Activated CD4-positive, CD25-positive, alpha-beta regulatory T cell treated with anti-CD3 and anti-CD28 coated beads, Interleukin-2, amount 50 U/mL, for 16 hours (primary cell): ENCODE measurements around the gene ZNF341.
"Not testable (repeated sequence)": the region's sequence is repeated elsewhere in the genome, so short reads cannot be mapped to it uniquely, and the experiment has no call there.

Source experiments
- DNase-seq: peaks from one replicate; pipeline ENCODE4 v3.0.0-alpha.2; 2020; ENCODE audit warnings: low read depth, low spot score

Gene ZNF341

GRCh38 chr20:33792598-33792989 is 60.8 kb downstream of the ZNF341 start:
- not testable (repeated sequence) for DNase-seq

GRCh38 chr20:33793011-33793931 is 61.5 kb downstream of the ZNF341 start:
- no peak for DNase-seq

DNA sequence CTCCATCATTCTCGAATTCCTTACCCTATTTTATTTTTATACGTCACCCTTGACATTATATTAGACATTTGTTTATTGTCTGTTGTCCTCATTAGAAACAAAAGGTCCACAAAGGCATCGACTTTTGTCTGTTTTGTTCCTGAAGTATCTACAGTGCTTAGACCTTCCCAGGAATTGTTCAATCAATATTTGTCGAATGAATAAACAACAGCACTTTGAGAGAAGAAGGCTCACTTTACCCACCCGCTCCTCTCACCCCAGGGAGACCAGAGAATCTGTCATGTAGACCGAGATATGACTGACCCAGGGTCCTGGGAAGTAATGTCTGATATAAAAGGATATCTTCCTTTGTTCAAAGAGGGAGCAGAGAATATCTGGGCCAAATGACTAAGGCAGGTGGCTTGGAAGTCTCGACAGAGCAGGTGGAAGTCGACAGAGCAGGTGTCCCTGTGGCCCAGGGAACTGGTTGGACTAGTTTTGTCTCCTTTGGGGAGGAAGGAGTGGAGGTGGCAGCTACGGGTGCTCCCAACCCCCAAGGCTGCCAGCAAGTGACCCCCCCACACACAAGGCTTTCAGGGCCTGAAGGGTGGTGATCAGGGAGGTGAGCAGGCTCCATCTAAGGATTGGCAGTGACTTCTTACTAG is 64.6 kb downstream of the ZNF341 start:
- no peak for DNase-seq

DNA sequence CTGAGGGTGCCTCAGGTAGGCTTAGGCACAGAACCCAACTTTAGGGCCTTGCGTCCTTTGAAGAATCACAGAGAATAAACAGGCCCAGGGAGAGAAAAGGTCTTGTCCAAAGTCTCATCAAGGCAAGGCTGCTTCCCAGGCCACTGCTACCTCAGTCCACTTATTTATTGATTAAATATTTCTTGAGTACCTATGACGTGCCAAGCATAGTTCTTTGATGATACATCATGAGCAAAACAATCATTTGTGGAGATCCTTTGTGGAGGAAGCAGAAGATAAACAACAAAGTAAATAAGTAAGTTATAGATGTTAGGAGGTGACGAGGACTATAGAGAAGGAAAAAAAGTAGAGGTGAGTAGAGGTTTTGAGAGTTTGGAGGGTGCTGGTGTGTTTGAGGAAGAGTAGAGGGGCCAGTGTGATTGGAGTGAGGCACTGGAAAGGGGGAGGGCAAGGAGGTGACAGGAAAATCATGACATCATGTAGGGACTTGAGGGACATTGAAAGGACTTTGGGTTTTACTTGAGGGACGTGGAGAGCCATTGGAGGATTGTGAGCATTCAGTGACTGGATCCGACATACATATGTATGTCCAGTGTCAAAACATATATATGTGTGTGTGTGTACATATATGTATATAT is 65.2 kb downstream of the ZNF341 start:
- DNase-seq, result no peak

- no peak for DNase-seq
Observed at GRCh38 chr20:33798444-33798843, 66.6 kb downstream of the ZNF341 start.

DNA sequence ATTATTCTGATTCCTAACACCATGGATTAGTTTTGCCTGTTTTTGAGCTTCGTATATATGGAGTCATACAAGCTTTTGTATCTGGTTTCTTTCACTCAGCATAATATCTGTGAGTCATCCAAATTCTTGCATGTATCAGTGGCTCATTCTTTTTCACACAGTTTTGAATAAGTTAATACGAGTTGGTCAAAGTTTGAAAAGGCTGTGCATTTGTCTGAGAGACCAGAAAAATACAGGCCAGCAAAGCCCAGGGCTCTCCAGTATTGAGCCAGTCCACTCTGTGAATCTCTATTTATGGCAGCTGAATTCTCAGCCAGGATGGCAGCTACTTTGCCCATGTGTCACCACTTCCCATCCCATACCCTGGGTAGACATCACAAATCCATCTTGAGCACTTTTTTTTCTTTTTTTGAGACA is 72.1 kb downstream of the ZNF341 start:
- DNase-seq, result no peak

- no peak for DNase-seq
Observed at GRCh38 chr20:33808388-33808787, 76.6 kb downstream of the ZNF341 start.

DNA sequence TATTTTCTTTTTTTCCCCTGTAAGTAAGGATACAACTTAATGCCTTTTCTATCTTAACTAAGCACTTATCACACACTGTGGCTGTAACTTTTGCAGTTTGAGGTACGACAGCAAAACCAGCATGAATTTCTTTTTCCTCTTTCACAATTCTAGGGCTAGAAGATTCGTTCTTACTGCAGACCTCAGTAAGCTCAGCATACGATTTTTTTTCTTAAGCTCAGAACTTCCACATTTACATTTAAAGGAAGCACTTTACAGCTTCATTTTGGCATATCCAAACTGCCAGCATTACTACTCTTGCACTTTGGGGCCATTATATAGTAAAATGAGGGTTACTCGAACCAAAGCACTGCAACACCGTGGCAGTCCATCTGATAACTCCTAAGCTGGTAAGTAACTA is 78.5 kb downstream of the ZNF341 start:
- DNase-seq, result no peak

- DNase-seq, result peak; percentile 98
Observed at GRCh38 chr20:33810885-33811775, 79.3 kb downstream of the ZNF341 start, which contains the start of gene CHMP4B. Gene CHMP4B (plus strand): TSS chr20:33811348. CDS start chr20:33811469, 121 bp downstream.

DNA sequence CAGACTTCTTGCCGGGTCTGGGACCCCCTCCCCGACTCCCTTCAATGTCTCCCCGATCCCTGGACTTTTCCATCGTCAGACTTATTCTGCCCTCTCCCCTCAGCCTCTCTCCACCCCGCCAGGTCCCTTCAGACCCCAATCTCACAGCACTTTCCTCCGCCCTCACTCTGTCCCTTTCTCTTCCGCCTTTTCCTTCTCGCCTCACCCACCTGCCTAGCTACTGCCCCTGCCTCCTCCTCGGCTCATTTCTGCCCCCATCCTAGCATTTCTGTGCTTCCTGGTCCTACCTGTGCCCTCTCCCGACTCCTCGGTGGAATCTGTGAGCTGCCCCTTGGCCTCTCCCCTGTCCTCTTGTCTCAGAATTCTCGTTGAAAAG is 80.0 kb downstream of the ZNF341 start:
- DNase-seq, result no peak

GRCh38 chr20:33812152-33812849 is 80.5 kb downstream of the ZNF341 start:
- no peak for DNase-seq

DNA sequence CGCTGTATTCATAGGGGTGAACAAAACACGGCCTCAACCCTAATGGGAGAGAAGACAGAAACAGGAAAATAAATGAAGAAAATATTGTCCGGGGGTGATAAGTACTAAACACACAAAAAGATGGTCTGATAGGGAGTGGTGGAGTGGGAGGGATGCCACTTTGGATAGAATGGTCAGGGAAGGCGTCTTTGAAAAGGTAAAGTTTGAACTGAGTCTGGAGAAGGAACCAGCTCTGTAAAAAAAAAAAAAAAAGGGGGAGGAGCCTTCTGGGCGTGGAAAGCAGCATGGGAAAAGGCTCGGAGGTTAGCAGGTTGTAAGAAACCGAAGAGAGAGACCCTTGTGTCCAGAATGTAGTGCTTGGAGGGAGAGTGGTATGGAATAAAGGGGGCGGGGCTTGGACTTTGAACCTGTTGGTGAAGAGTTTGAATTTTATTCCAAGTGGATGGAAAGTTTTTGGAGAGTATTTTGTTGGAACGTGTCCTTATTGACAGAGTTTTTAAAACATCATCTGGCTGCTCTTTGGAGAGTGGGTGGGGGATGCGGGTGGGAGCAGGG is 81.2 kb downstream of the ZNF341 start:
- DNase-seq, result no peak

DNA sequence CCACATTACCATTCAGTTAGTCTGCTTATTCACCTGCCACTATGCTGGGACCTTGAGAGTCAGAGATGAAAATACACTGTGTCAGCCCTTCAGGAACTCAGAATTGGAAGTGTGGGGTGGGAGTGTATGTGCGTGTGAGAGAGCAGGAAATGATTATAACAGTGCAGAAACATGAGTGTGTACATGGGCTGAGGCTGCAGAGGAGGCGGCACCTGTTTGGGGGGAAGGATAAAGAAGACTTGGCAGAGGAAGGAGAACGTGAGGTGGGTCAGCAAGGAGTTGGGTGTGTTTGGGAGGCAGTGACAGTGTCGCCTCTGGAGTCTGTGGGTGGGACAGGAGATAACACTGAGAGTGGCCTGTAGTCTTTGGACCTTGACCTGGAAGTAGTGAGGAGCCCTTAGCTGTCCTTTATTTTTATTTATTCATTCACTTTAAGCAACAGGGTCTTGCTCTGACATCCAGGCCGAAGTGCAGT is 82.5 kb downstream of the ZNF341 start:
- DNase-seq, result no peak

DNA sequence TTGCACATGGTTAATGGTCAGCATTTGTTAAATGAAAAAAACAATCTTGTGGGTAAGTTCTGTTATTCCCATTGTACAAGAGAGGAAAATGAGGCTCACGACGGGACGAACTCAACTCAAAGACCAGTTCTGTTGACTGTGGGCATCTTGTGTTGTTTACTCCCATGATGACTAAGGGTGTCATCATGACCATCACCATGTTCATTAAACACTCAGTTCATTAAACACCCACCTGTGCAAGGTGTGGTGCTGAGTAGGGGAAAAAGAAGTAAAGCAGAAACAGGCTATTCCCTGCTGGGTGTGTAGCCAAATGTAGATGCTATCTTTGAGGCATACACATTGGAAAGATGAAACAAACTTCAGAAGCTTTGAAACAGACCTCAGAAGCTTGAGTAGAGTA is 83.9 kb downstream of the ZNF341 start:
- no peak for DNase-seq

DNA sequence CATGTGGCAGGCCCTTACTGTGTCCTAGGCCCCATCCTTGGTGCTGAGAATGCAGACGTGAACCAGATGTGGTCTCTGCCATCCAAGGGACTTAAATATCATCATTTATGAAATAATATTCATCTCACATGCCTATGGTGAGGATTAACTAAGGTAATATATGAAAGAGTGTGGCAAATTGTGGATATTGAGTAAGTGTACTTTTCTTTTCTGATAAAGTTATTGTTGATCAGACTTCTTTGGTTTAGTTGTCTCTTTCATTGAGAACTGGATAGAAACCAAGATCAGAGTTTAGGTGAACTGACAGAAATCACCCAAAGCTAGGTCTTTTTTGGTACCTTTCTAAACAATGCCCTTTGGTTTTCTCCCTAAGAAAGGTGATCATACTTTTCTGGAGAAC is 84.4 kb downstream of the ZNF341 start:
- DNase-seq, result no peak

DNA sequence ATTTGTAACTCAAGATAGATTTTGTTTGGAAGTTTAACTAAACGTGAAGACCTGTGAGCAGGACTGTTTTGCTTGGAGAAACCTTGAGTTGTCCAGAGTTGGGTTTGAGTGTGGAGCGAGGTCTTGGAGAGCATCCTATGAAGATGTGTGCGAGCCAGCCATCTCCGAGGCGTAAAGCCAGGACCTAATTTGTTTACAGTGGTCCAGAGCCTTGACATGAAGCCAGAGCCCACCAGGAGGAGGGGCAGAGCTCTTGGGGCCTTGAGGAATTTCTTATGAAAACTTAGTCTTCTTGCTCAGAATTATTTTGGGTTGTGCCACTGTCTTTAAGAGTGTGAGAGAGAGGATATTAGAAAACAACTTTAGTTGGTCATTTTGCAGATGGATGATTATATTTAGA is 85.6 kb downstream of the ZNF341 start:
- DNase-seq, result no peak

- no peak for DNase-seq
Observed at GRCh38 chr20:33819456-33819855, 87.7 kb downstream of the ZNF341 start.

GRCh38 chr20:33820362-33820761 is 88.6 kb downstream of the ZNF341 start:
- DNase-seq, result no peak

DNA sequence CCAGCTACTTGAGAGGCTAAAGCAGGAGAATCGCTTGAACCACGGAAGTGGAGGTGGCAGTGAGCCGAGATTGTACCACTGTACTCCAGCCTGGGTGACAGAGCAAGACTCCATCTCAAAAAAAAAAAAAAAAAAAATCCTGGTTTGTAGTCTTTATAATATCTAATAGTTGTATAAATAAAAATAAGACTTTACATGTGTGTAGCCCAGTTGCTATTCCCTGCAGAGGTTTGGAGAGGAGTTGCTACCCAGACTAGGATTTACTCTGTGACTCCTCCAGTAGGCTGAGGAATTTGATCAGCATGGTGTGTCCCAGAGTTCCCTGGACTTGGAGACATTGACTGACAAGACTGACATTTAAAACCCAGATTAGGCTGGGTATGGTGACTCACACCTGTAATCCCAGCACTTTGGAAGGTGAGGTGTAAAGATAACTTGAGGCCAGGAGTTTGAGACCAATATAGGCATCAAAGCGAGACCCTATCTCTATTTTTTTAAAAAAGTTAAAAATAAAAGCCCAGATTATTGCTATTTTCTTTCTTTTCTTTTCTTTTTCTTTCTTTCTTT is 89.6 kb downstream of the ZNF341 start:
- no peak for DNase-seq

DNA sequence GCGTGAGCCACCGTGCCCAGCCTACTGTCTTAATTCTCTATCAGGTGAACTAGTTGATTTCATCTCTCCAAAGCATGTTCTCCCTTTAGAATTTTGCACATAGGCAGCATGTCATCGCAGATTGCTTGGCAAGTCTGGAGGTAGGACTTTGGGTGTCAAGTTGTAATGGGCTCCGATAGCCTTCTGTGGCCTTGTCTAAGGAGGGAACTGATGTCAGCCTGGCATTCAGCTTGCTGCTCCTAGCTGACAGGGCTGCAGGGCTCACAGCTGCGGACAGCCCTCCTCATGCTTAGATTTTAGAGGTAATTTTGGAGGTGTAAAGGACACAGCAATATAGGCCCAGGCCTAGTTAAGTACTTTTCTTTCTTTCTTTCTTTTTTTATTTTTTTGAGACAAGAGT is 90.6 kb downstream of the ZNF341 start:
- DNase-seq, result no peak
